Osteocyte (in vitro differentiated cells): ENCODE measurements around the gene SMYD4. TPM values are rescaled to one million over a fixed set of nuclear protein-coding genes. Genes with fewer than 3 reads are reported as not detected.
"Not testable (repeated sequence)": the region's sequence is repeated elsewhere in the genome, so short reads cannot be mapped to it uniquely, and the experiment has no call there.

Experiments used
- DNase-seq: peaks from one replicate; pipeline ENCODE4 v3.0.0; 2021; ENCODE audit warnings: mixed read lengths; ENCODE audit not compliant: unreplicated experiment; ENCODE audit errors: extremely low spot score
- H3K27ac Mint-ChIP-seq: one replicate; pipeline ENCODE4 v1.8.0; 2021; ENCODE audit warnings: mild to moderate bottlenecking, mixed read lengths; ENCODE audit not compliant: unreplicated experiment
- H3K27me3 Mint-ChIP-seq: one replicate; pipeline ENCODE4 v1.8.0; 2021; ENCODE audit warnings: mixed read lengths; ENCODE audit not compliant: unreplicated experiment
- H3K36me3 Mint-ChIP-seq: one replicate; pipeline ENCODE4 v1.8.0; 2021; ENCODE audit warnings: mixed read lengths; ENCODE audit not compliant: unreplicated experiment
- H3K4me1 Mint-ChIP-seq: one replicate; pipeline ENCODE4 v1.8.0; 2021; ENCODE audit warnings: mixed read lengths; ENCODE audit not compliant: unreplicated experiment
- H3K4me3 Mint-ChIP-seq: one replicate; pipeline ENCODE4 v1.8.0; 2021; ENCODE audit warnings: mild to moderate bottlenecking, moderate library complexity, mixed read lengths; ENCODE audit not compliant: unreplicated experiment
- H3K9me3 Mint-ChIP-seq: one replicate; pipeline ENCODE4 v1.8.0; 2021; ENCODE audit warnings: mixed read lengths; ENCODE audit not compliant: unreplicated experiment
- total RNA-seq: library from RNA; stranded (reverse); gene quantifications from 2 replicates; pipeline ENCODE4 v1.2.1, GENCODE V29; 2021
- TF ChIP-seq, protein P1 (sequence below): fragments of 200-600 bp; sonication (generic); IDR thresholded peaks from 2 replicates; pipeline ENCODE4 v1.5.0; 2021; ENCODE audit warnings: antibody characterized with exemption, mild to moderate bottlenecking, moderate library complexity

SMYD4 gene
- total RNA-seq, 1 donor from 2014 or later = 11.2 TPM

DNA sequence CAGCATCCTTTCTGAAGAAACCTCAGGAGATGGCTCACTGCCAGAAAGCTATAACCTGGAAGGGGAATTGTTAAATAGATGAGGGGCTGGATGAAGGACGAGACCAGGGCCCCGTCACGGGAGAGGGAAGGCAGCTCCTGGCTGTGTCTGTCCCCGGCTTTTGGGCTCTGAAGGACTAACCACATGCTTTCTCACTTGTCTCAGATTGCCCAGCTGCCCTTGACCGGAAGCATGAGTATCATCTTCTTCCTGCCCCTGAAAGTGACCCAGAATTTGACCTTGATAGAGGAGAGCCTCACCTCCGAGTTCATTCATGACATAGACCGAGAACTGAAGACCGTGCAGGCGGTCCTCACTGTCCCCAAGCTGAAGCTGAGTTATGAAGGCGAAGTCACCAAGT is 53.4 kb downstream of the SMYD4 start:
- no peaks in the 10 kb centered on the region for H3K9me3 Mint-ChIP-seq

DNA sequence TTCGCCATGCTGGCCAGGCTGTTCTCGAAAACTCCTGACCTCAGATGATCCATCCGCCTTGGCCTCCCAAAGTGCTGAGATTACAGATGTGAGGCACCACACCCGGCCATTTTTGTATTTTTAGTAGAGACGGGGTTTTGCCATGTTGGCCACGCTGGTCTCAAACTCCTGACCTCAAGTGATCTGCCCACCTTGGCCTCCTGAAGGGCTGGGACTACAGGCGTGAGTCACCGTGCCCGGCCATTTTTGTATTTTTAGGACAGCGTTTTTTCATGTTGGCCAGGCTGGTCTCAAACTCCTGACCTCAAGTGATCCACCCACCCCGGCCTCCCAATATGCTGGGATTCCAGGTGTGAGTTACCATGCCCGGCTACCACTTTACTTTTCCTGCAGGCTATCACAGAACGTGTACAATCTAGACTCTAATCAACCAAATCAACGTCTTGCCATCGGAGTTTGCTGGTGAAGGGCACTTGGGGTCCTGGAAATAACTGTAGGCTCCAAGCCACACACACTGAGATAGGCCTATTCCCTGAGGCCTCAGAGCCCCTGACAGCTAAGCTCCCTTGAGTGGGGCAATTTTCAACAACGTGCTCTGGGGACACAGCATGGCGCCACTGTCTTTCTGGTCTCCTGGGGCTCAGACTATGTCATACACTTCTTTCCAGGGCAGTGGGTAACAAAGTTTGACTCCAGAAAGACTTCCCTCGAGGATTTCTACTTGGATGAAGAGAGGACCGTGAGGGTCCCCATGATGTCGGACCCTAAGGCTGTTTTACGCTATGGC is 55.1 kb downstream of the SMYD4 start:
- no peaks in the 10 kb centered on the region for H3K9me3 Mint-ChIP-seq
- H3K4me1 Mint-ChIP-seq = peaks cover 26% of the 10 kb centered on the region
- TF ChIP-seq, protein P1, sequence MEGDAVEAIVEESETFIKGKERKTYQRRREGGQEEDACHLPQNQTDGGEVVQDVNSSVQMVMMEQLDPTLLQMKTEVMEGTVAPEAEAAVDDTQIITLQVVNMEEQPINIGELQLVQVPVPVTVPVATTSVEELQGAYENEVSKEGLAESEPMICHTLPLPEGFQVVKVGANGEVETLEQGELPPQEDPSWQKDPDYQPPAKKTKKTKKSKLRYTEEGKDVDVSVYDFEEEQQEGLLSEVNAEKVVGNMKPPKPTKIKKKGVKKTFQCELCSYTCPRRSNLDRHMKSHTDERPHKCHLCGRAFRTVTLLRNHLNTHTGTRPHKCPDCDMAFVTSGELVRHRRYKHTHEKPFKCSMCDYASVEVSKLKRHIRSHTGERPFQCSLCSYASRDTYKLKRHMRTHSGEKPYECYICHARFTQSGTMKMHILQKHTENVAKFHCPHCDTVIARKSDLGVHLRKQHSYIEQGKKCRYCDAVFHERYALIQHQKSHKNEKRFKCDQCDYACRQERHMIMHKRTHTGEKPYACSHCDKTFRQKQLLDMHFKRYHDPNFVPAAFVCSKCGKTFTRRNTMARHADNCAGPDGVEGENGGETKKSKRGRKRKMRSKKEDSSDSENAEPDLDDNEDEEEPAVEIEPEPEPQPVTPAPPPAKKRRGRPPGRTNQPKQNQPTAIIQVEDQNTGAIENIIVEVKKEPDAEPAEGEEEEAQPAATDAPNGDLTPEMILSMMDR = no peak
- no peaks in the 10 kb centered on the region for H3K27me3 Mint-ChIP-seq
- H3K4me3 Mint-ChIP-seq = no peak overlapping the region
- H3K27ac Mint-ChIP-seq = no peak overlapping the region
- H3K36me3 Mint-ChIP-seq = peaks cover 36% of the 10 kb centered on the region
- no peak for DNase-seq

More for the DNA sequence above, 53.4 kb downstream of the SMYD4 start:
- peaks cover 28% of the 10 kb centered on the region for H3K4me1 Mint-ChIP-seq
- DNase-seq = no peak
- no peak overlapping the region for H3K27ac Mint-ChIP-seq
- no peak overlapping the region for H3K4me3 Mint-ChIP-seq
- peaks cover 36% of the 10 kb centered on the region for H3K36me3 Mint-ChIP-seq
- H3K27me3 Mint-ChIP-seq = no peaks in the 10 kb centered on the region
- TF ChIP-seq, protein P1 = no peak

DNA sequence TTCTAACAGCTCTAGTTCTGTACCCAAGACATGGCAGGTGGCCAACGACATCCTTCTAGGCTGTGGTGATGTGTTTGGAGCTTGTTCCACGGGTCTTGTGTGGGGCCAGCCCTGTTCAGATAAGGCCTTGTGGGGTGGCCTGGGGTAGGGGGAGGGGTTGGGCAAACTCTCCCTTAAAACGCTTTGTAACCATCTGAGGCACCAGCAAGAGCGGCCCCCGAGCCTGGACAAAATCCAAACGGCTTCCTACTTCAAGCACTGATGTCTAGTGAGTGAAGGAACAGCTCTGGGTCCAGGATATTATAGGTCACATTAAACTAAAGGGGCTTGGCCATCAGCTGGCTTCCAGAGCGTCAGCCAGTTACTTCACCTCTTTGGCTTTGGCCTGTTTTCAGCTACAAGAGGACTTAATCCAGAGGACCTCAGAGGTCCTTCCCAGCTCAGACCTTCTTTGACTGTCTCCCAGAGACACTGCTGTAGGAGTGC is 56.0 kb downstream of the SMYD4 start:
- TF ChIP-seq, protein P1 = no peak
- no peak for DNase-seq
- Mint-ChIP-seq H3K36me3 (peaks cover 36% of the 10 kb centered on the region), H3K4me1 (peaks cover 21% of the 10 kb centered on the region), H3K9me3 (no peaks in the 10 kb centered on the region), H3K27ac (no peak overlapping the region), H3K4me3 (no peak overlapping the region), H3K27me3 (no peaks in the 10 kb centered on the region)

DNA sequence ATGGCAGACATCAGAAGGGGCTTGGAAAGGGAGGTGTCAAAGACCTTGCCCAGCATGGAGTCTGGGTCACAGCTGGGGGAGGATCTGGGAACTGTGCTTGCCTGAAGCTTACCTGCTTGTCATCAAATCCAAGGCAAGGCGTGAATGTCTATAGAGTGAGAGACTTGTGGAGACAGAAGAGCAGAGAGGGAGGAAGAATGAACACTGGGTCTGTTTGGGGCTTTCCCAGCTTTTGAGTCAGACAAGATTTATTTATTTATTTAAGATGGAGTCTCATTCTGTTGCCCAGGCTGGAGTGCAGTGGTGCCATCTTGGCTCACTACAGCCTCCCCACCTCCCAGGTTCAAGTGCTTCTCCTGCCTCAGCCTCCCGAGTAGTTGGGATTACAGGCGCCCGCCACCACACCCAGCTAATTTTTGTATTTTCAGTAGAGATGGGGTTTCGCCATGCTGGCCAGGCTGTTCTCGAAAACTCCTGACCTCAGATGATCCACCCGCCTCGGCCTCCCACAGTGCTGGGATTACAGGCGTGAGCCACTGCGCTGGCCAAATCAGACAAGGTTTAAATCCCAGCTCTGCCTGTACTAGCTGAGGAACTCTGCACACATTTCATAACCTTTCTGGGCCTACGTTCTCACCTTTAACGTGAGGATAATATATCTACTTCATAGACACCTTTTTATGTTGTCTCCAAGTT is 56.6 kb downstream of the SMYD4 start:
- DNase-seq, H3K4me3 Mint-ChIP-seq, H3K9me3 Mint-ChIP-seq, H3K27me3 Mint-ChIP-seq, H3K27ac Mint-ChIP-seq: not testable (repeated sequence)
- H3K36me3 Mint-ChIP-seq = peaks cover 33% of the 10 kb centered on the region
- H3K4me1 Mint-ChIP-seq = peaks cover 16% of the 10 kb centered on the region

DNA sequence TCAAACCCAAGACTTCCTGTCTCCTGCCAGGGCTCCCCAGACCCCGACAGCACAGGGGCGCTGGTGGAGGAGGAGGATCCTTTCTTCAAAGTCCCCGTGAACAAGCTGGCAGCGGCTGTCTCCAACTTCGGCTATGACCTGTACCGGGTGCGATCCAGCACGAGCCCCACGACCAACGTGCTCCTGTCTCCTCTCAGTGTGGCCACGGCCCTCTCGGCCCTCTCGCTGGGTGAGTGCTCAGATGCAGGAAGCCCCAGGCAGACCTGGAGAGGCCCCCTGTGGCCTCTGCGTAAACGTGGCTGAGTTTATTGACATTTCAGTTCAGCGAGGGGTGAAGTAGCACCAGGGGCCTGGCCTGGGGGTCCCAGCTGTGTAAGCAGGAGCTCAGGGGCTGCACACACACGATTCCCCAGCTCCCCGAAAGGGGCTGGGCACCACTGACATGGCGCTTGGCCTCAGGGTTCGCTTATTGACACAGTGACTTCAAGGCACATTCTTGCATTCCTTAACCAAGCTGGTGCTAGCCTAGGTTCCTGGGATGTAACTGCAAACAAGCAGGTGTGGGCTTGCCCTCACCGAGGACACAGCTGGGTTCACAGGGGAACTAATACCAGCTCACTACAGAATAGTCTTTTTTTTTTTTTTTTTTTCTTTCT is 59.8 kb downstream of the SMYD4 start:
- Mint-ChIP-seq H3K27ac (peak overlapping the region; percentile 68), H3K4me1 (peaks cover 19% of the 10 kb centered on the region), H3K4me3 (no peak overlapping the region), H3K27me3 (no peaks in the 10 kb centered on the region), H3K9me3 (no peaks in the 10 kb centered on the region), H3K36me3 (peaks cover 13% of the 10 kb centered on the region)
- TF ChIP-seq, protein P1 = no peak
- no peak for DNase-seq
